Activated CD8-positive, alpha-beta memory T cell treated with anti-CD3 and anti-CD28 coated beads, Interleukin-2, amount 50 U/mL, for 4 hours (primary cell): Measurements from ENCODE around the gene SYNDIG1.

ENCODE experiments used
- DNase-seq: peaks from one replicate; pipeline ENCODE4 v3.0.0-alpha.2; 2020

Gene SYNDIG1

DNA sequence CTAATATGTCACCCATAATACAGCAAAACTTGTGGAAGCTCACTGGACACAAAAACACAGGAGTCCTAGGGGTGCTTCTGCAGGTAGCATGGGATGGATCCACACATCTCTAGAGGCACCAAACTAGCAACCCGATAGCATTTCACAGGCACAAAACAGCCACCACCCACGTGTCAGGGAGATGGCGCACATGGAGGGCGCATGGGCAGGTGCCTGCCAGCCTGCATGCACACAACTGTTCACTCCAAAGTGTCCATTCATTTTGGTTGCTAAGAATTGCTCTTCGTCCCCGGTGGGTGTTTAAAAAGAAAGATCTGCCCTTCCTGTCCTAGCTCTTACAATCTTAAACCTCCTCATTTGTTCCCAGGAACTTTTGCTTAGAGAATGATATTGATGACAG is 171.3 kb downstream of the SYNDIG1 start:
- DNase-seq = no peak

- DNase-seq = no peak
These were observed 174.6 kb downstream of the SYNDIG1 start for GRCh38 chr20:24643731-24644626.

DNA sequence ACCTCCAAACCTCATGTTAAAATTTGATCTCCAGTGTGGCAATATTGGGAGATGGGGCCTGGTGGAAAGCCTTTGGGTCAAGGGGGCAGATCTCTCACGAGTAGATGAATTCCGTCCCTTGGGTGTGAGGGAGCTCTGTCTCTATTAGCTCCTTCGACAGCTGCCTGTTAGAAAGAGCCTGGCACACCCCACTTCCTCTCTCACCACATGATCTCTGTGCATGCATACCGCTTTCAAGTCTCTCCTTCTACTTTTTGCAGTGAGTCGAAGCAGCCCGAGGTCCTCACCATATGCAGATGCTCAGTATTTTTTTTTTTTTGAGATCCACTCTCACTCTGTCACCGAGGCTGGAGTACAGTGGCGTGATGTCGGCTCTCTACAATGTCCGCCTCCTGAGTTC is 176.9 kb downstream of the SYNDIG1 start:
- no peak for DNase-seq

DNA sequence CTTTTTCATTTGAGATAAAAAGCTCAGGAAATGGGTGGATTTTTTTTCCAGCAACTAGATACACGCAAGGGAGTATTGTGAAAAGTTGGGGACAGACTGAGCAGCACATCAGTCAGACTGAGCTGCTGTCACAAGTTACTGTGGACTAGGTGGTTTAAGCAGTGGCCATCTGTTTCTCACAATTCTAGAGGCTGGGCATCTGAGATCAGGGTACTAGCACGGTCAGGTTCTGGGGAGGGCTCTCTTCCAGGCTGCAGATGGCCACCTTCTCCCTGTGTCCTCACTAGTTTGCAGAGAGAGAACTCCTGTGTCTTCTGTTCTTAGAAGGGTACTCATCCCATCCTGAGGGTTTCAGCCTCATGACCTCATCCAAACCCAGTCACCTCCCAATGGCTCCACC is 178.3 kb downstream of the SYNDIG1 start:
- no peak for DNase-seq

DNA sequence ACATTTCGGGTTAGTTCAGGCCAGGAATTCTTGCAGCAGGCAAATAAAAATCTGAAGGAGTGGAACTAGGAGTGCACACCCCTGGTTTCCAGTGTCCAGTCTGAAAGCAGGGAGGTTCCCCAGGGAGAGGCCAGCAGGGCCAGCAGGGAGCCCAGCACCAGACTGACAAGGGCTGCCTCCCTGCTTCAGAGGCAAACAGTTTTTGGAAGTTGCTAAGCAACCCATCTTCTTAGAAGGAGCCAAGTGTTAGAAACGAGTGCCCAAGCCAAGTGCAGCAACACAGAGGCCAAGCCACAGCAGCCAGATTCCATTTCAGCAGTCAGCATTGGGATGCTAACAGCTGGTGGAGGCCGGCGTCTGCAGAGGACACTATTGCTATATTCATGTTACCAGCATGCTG is 179.1 kb downstream of the SYNDIG1 start:
- DNase-seq = no peak

GRCh38 chr20:24648919-24649318 is 179.5 kb downstream of the SYNDIG1 start:
- DNase-seq = no peak

DNA sequence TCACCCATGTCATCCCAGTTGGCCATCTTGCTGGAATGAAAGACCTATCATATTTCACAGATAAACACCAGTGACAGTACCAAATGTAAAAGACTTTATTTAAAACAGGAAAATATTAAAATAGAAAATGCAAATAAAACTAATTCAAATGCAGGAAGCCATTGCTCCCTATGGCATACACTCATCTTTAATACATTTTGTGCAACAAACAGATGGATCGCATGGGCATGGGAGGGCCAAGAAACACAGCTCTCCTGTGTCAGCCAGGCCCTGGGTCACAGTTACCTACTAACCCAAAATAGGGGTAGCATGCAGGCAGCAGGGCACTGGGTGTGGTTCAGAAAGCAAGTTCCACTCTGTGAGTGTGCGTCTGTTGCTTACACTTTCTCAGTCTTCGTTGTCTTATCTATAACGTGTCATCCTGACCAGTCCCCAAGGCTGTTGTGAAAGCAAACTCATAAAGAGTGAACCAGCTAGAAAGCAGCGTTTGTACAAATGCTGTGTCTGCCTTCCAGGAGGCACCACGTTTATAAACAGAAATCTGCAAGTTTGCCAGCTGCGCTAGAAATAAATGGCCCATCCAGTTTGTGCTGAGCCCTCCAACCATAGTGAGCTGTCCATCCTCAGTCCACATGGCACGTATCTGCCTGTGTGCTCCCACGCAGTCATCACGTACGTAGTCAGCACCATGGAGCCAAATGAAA is 180.5 kb downstream of the SYNDIG1 start:
- DNase-seq = no peak

GRCh38 chr20:24651171-24651975 is 181.9 kb downstream of the SYNDIG1 start:
- no peak for DNase-seq

DNA sequence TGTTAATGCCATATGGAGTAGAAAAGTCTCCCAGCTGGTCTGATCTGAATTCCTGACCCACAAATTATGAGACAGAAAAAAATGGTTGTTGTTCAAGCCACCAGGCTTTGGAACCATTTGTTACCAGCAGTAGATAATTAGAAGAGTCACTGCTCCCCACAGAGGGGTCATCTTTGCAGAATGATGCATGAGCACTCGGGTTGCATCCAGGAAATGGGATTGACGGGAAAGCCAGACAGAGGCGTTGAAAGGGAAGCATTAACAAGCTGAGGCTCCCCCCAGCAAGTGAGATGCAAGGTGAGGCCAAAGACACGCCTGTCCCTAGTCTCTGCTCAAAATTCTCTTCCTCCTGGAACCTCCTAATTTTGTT is 182.5 kb downstream of the SYNDIG1 start:
- no peak for DNase-seq

DNA sequence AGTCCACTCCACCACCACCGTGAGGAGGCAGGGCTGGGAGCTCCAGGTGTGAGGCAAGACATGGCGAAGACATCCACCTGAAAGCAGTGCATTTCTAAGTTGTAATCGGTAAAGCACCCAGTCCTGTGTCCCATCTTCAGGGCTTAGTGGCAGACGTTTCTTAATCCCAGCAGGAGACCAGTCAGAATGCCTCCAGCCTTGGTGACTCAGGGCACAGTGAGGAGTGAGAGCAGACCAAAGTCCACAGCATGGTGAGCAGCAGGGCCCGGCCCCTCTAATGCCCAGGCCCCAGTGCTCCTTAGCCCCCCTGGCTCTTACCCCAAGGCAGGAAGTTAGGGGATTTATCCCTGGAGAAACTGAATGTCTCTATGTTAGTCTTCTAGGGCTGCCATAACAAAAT is 183.9 kb downstream of the SYNDIG1 start:
- no peak for DNase-seq

GRCh38 chr20:24654425-24654824 is 185.0 kb downstream of the SYNDIG1 start:
- DNase-seq = no peak

GRCh38 chr20:24656391-24656790 is 187.0 kb downstream of the SYNDIG1 start:
- no peak for DNase-seq

DNA sequence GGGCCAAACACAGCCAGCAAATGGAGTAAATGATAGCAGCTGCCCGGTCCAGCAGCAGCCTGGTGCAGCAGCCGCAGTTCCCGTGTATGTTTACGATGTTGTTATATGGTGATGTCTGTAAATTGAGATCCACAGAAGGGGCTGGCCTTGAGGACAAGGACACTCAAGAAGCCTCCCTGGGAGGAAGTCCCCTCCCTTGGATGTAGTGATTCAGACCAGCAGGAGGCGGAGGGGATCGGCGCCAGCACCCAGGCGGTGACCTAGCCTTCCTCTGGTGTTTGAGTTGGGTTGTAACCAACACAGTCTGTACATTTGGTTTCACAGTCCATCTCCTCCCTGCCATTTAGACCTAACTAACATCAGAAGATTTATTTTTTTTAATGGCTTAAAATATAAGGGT is 187.8 kb downstream of the SYNDIG1 start:
- no peak for DNase-seq

GRCh38 chr20:24657878-24658620 is 188.6 kb downstream of the SYNDIG1 start:
- no peak for DNase-seq

DNA sequence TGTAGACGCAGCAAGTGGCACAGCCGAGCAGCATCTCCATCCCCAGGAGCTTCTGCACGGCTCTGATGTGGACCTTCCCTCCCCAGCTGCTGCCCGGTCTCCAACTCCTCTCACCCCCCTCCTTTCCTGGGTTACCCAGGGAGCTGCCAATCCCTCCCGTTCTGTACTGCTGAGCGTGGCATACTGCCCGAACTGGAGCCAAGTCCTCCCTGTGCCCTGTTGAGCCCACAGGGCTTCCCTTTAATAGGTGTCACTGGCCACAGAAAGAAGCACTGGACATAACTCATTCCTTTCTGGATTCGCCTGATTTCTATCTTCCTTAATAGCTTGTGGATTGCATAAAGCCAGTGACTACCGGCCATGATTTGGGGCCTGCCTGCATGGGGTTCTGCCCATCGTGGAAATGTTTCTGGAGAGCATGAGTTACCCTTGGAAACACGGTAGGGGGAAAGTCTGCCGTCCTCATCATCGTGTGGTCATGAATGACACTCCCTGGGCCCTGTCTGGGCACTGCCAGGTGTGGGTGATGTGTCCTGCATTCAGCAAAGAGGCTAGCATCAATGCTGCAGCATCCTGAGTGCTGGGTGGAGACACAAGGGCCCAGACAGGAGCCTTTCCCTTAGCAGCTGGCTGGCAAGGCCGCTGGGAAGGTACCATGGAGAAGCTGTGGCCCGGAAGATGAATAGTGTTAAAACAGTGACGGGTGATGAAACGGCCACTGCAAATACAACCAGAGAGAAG is 189.7 kb downstream of the SYNDIG1 start:
- no peak for DNase-seq

DNA sequence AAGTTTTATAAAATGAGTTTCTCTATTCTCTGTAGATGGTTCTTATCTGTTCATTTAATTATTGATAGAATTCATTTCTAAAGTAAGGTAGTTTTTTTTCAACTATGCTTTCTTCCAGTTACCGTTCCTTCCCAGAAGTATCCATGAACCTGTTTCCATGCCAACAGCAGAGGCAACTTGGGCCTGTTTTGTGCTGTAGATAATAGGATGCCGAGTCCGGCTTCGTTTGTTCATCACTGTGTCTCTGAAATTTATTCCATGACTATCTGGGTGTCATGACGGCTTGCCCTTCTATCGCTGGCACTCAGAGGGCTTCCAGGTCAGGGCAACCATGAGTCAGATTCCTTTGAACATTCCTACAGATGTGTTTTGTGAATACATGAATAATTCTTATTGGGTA is 190.4 kb downstream of the SYNDIG1 start:
- DNase-seq = no peak

- DNase-seq = no peak
These were observed 191.2 kb downstream of the SYNDIG1 start for GRCh38 chr20:24660651-24661050.

DNA sequence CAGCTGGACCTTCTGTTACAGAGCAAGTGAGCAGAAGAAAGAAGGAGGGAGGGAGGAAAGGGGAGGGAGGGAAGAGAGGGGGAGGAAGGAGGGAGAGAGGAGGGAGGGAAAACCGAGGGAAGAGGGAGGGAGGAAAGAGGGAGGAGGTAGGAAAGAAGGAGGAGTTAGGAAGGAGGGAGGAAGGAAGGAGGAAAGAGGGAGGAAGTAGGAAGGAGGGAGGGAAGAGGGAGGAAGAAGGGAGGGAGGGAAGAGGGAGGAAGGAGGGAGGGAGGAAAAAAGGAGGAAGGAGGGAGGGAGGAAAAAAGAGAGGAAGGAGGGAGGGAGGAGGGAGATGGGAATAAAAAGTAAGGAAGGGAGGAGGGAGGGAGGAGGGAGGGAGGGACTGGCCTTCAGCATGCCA is 191.8 kb downstream of the SYNDIG1 start:
- DNase-seq = no peak

- no peak for DNase-seq
These were observed 192.9 kb downstream of the SYNDIG1 start for GRCh38 chr20:24662322-24662721.

DNA sequence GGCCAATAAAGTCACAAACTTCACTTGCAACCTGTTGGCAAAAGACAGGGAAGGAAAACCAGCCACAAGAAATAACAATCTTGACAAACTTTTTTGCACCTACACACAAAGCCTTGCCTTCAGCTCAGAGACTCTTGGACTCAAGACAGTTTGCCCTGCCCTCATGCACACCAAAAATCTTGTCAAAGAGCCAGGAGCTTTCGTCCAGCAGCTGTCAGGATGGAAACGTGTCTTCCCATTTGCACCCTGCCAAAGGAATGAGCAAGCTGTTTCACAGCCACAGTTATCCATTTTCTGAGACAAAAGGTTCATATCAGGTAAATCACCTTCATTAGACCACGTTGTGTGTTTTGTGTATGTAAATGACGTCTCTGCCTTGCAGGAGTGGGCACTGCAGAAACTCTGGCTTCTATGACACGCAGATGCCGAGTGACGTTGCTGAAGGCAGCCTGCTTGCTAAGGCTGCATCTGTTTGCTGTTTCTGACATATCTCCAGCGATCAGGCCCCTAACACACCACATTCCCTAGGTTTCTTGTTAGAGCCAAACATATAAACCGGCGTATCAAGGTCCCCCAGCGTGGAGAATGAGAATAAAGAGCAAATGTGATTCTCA is 193.4 kb downstream of the SYNDIG1 start:
- no peak for DNase-seq

DNA sequence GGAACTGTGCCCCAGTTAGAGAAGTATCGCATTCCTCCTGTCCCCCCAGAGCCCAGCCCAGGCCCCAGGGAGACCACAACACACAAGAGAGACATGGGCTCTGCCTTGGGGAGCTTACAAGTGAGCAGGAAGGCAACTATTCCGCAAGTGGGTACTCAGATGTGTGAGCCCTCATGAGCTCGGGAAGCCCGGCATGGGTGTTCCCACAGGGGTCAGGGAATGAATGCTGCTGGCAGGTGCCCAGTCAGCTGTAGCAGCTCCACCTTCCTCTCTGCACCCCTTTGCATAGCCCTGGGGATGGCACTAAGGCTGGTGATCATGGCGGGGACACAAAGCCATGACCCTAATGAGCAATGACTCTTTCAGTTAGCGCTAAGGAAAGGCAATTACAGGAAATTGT is 194.1 kb downstream of the SYNDIG1 start:
- no peak for DNase-seq
